Activated CD4-positive, alpha-beta T cell treated with anti-CD3 and anti-CD28 coated beads for 1 hour (primary cell): ENCODE results near the gene CREB5.
"Not testable (repeated sequence)": the region's sequence is repeated elsewhere in the genome, so short reads cannot be mapped to it uniquely, and the experiment has no call there.

Source experiments
- DNase-seq: peaks from one replicate; pipeline ENCODE4 v3.0.0-alpha.2; 2020

The CREB5 gene

GRCh38 chr7:28798274-28798673 lies 386.0 kb downstream of the CREB5 start:
- no peak for DNase-seq

GRCh38 chr7:28799619-28800018 lies 387.3 kb downstream of the CREB5 start:
- no peak for DNase-seq

- DNase-seq, result no peak
Measured at GRCh38 chr7:28800150-28800549, 387.8 kb downstream of the CREB5 start.

GRCh38 chr7:28802450-28802849 lies 390.1 kb downstream of the CREB5 start:
- no peak for DNase-seq

GRCh38 chr7:28804157-28804556 lies 391.8 kb downstream of the CREB5 start:
- DNase-seq, result no peak

GRCh38 chr7:28804990-28805389 lies 392.7 kb downstream of the CREB5 start:
- no peak for DNase-seq

- no peak for DNase-seq
Measured at GRCh38 chr7:28806841-28807240, 394.5 kb downstream of the CREB5 start.

GRCh38 chr7:28807396-28807994 lies 395.2 kb downstream of the CREB5 start:
- DNase-seq, result no peak

GRCh38 chr7:28808796-28809533 lies 396.6 kb downstream of the CREB5 start:
- DNase-seq, result no peak

- DNase-seq, result no peak
Measured at GRCh38 chr7:28811008-28811407, 398.7 kb downstream of the CREB5 start.

GRCh38 chr7:28811701-28812430 lies 399.5 kb downstream of the CREB5 start:
- DNase-seq, result no peak

- no peak for DNase-seq
Measured at GRCh38 chr7:28812616-28813015, 400.3 kb downstream of the CREB5 start.

- DNase-seq, result no peak
Measured at GRCh38 chr7:28813243-28813962, 401.1 kb downstream of the CREB5 start.

- no peak for DNase-seq
Measured at GRCh38 chr7:28815369-28815927, 403.1 kb downstream of the CREB5 start.

GRCh38 chr7:28815928-28816373 lies 403.6 kb downstream of the CREB5 start:
- no peak for DNase-seq

- DNase-seq, result no peak
Measured at GRCh38 chr7:28818996-28819395, 406.7 kb downstream of the CREB5 start.

- no peak for DNase-seq
Measured at GRCh38 chr7:28823582-28823981, 411.3 kb downstream of the CREB5 start.

GRCh38 chr7:28825817-28826448 lies 413.6 kb downstream of the CREB5 start:
- DNase-seq, result not testable (repeated sequence)

GRCh38 chr7:28830846-28831245 lies 418.5 kb downstream of the CREB5 start:
- DNase-seq, result no peak

GRCh38 chr7:28832669-28833068 lies 420.4 kb downstream of the CREB5 start:
- no peak for DNase-seq

GRCh38 chr7:28835800-28836199 lies 423.5 kb downstream of the CREB5 start:
- no peak for DNase-seq

GRCh38 chr7:28836716-28837115 lies 424.4 kb downstream of the CREB5 start:
- no peak for DNase-seq
